ENCODE data around the gene S100A14.

DNA sequence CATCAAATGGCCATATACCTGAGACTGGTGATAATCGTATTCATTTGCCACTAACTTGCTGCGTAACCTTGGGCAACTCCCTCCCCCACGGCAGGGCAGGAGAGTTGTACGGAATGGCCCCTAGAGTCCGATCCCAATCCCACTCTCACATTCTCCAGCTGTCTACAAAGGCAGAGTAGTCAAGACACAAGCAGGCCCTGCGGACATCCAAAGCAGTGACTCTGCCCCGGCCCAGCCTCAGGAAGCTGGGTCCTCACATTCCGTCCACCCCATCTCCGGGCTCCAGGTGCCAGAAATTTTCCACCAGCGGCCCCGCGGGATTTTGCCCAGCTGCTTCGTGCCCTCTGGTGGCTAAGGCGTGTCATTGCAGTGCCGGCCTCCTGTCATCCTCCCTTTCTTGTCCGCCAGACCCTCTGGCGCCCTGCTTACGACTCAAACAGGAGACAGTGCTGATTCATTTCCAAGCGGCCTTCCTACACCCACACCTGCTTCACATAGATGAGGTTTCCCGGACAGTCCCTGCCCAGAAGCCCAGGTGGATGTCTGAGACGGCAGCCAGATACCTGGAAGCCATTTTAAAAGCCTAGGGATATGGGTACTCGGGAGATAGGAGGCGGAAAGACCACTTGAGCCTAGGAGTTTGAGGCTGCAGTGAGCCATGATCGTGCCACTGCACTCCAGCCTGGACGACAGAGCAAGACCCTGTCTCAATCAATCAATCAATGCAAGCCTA, 47.6 kb downstream of the S100A14 start:
- no peak for TF ChIP-seq BHLHE40 (IDR thresholded peaks at IDR 0.05; ENCODE audit: borderline replicate concordance)
- TF ChIP-seq FOXM1 (IDR thresholded peaks at IDR 0.05; ENCODE audit: borderline replicate concordance) = no peak
- TF ChIP-seq SUZ12 (IDR thresholded peaks at IDR 0.05) = no peak

All from HEK293T (cell line).